B cell (primary cell): ENCODE measurements around the gene AGXT2. TPM values are rescaled to one million over a fixed set of nuclear protein-coding genes. Genes with fewer than 3 reads are reported as not detected.

Experiments used
- ATAC-seq: fragments of 200-7000 bp; cut with Tn5 transposase; one replicate; pipeline ENCODE4 v1.10.0; 2021; ENCODE audit warnings: low read depth, mild to moderate bottlenecking, moderate number of reproducible peaks, moderate library complexity
- CTCF ChIA-PET: fragments of 350-600 bp; sonication (Branson Sonifier 250); formaldehyde crosslinking; loops from one replicate; lab custom pipeline; 2021; ENCODE audit warnings: antibody characterized with exemption, inconsistent platforms; lab: Charles Lee
- POLR2A ChIA-PET: fragments of 350-600 bp; sonication (Branson Sonifier 250); formaldehyde crosslinking; loops from one replicate; lab custom pipeline; 2021; ENCODE audit warnings: antibody characterized with exemption; lab: Charles Lee
- DNase-seq: peaks from one replicate; pipeline ENCODE4 v3.0.0; 2013
- H2AFZ ChIP-seq: 2 replicates; pipeline ENCODE4 v1.6.1; 2012; ENCODE audit warnings: mild to moderate bottlenecking, low read depth, low read length; ENCODE audit not compliant: insufficient read depth, poor library complexity, severe bottlenecking
- H3K27ac ChIP-seq, 2 donors: 1 replicate in 1 of 2; 2 replicates in 1 of 2; pipeline ENCODE4 v1.5.1; 2012 to 2013; ENCODE audit warnings: low read length in 2 of 2, mild to moderate bottlenecking in 2 of 2, moderate library complexity in 1 of 2
- H3K27me3 ChIP-seq, 4 experiments: fragments of 200-600 bp in 1 of 4; sonication (generic) in 1 of 4; replicated peaks in 1 of 4; 1 replicate in 2 of 4; 2 replicates in 2 of 4; pipeline versions ENCODE4 v1.6.1 to v1.7.0; 2013 to 2016; ENCODE audit warnings: low read length in 3 of 4, mild to moderate bottlenecking in 2 of 4, mixed read lengths in 1 of 4, moderate library complexity in 1 of 4; ENCODE audit not compliant: insufficient read depth in 4 of 4, control insufficient read depth in 3 of 4; ENCODE audit errors: control extremely low read depth in 1 of 4
- H3K36me3 ChIP-seq, 2 experiments: replicated peaks in 1 of 2; 1 replicate in 1 of 2; 2 replicates in 1 of 2; pipeline versions ENCODE4 v1.6.1 to v1.7.1; 2013; ENCODE audit warnings: low read length in 1 of 2; ENCODE audit not compliant: insufficient read depth in 2 of 2, control insufficient read depth in 1 of 2; ENCODE audit errors: control extremely low read depth in 1 of 2, extremely low read depth in 1 of 2
- H3K4me1 ChIP-seq, 2 donors: fragments of 200-600 bp in 1 of 2; sonication (generic) in 1 of 2; 1 replicate in 1 of 2; 2 replicates in 1 of 2; pipeline versions ENCODE4 v1.5.1 to v1.6.1; 2013 to 2017; ENCODE audit warnings: low read length in 2 of 2; ENCODE audit not compliant: control insufficient read depth in 2 of 2, insufficient read depth in 2 of 2
- H3K4me2 ChIP-seq: replicated peaks from 2 replicates; pipeline ENCODE3; 2012; ENCODE audit warnings: mild to moderate bottlenecking, low read depth, low read length; ENCODE audit not compliant: poor library complexity, severe bottlenecking
- H3K4me3 ChIP-seq, 5 experiments: fragments of 200-600 bp in 1 of 5; sonication (generic) in 1 of 5; 1 replicate in 3 of 5; 2 replicates in 2 of 5; pipeline versions ENCODE4 v1.5.1 to v1.7.0; 2011 to 2016; ENCODE audit warnings: low read length in 4 of 5, mild to moderate bottlenecking in 4 of 5, low read depth in 2 of 5, control low read depth in 1 of 5, moderate library complexity in 1 of 5; ENCODE audit not compliant: insufficient read depth in 1 of 5; ENCODE audit errors: control extremely low read depth in 1 of 5, extremely low read depth in 1 of 5
- H3K79me2 ChIP-seq: fragments of 200-600 bp; sonication (generic); one replicate; pipeline ENCODE4 v1.6.0; 2016; ENCODE audit warnings: low read length; ENCODE audit not compliant: control insufficient read depth, insufficient read depth
- H3K9ac ChIP-seq: fragments of 200-600 bp; sonication (generic); 2 replicates; pipeline ENCODE4 v1.6.1; 2017; ENCODE audit warnings: mild to moderate bottlenecking, low read length, moderate library complexity
- H3K9me3 ChIP-seq, 3 donors: one replicate each; pipeline versions ENCODE4 v1.6.1 to v1.7.1; 2013; ENCODE audit warnings: low read length in 2 of 3; ENCODE audit not compliant: control insufficient read depth in 2 of 3, insufficient read depth in 1 of 3; ENCODE audit errors: control extremely low read depth in 1 of 3
- H4K20me1 ChIP-seq: 2 replicates; pipeline ENCODE4 v1.6.0; 2012; ENCODE audit warnings: mild to moderate bottlenecking, low read length; ENCODE audit not compliant: insufficient read depth, control insufficient read depth, poor library complexity, severe bottlenecking
- H3K27ac Mint-ChIP-seq: one replicate; pipeline ENCODE4 v1.8.0; 2021; ENCODE audit warnings: mixed read lengths
- H3K27me3 Mint-ChIP-seq: one replicate; pipeline ENCODE4 v1.8.0; 2021; ENCODE audit warnings: mixed read lengths
- H3K4me1 Mint-ChIP-seq: one replicate; pipeline ENCODE4 v1.8.0; 2021; ENCODE audit warnings: mixed read lengths
- H3K4me3 Mint-ChIP-seq: one replicate; pipeline ENCODE4 v1.8.0; 2021; ENCODE audit warnings: mixed read lengths
- H3K9me3 Mint-ChIP-seq: one replicate; pipeline ENCODE4 v1.8.0; 2022; ENCODE audit warnings: mixed read lengths; ENCODE audit not compliant: insufficient read depth
- EZH2 ChIP-seq: IDR thresholded peaks from 2 replicates; pipeline ENCODE4 v1.6.1; 2012; ENCODE audit warnings: borderline replicate concordance, low read depth, mild to moderate bottlenecking, moderate library complexity, low read length; ENCODE audit not compliant: insufficient read depth, poor library complexity, severe bottlenecking
- WGBS: methylation state at CpG from one replicate; pipeline ENCODE4 v1.1.5; 2013; ENCODE audit warnings: missing lambda C conversion rate; ENCODE audit not compliant: insufficient coverage; 5-methylcytosine and 5-hydroxymethylcytosine counted together
- intact Hi-C: fragments of 100-400 bp; cut with micrococcal nuclease; formaldehyde crosslinking; loops from one replicate; pipeline ENCODE4 v1.10.0; 2022
- polyA plus RNA-seq: library from polyadenylated mRNA; depleted of rRNA; stranded (reverse); fragments of >200 nt; gene quantifications from 2 replicates; pipeline ENCODE4 v1.2.3, GENCODE V29; 2012
- total RNA-seq, 2 donors: library from RNA; stranded (reverse); fragments of 120-200 nt in 1 of 2; gene quantifications; 1 replicate in 1 of 2; 2 replicates in 1 of 2; pipeline versions ENCODE4 v1.2.3 to v1.2.4, GENCODE V29; 2013 to 2022
- TF ChIP-seq, protein P1 (sequence below): fragments of 200-600 bp; IDR thresholded peaks from one replicate; pipeline ENCODE4 v1.8.0; 2022; ENCODE audit warnings: antibody characterized with exemption, mild to moderate bottlenecking

The AGXT2 gene
- total and polyA plus RNA-seq, 2 donors (not counting 1 experiment from before 2014, with no cell fraction given) = not detected

DNA sequence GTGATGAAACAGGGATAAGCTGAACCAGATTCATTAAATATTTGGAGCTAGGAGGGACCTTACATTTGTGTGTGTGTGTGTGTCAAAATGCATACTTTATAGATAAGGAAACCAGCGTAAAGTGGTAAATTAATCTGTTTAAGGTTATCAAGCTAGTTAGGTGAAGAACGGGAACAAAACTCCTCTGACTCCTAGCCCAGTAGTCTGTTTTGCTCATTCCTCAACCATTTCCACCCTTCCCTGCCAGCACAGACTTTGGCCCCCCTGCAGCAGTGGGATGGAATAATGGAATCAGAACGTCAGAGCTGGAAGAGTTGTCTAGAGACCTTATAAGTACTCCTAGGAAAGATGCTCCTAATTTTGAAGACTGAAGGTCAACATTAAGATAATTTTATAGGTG, 6.5 kb downstream of the AGXT2 start:
- peaks cover 17% of the 10 kb centered on the region for H3K27me3 Mint-ChIP-seq
- intact Hi-C loops = no loop called here
- CTCF ChIA-PET = no interaction called here

DNA sequence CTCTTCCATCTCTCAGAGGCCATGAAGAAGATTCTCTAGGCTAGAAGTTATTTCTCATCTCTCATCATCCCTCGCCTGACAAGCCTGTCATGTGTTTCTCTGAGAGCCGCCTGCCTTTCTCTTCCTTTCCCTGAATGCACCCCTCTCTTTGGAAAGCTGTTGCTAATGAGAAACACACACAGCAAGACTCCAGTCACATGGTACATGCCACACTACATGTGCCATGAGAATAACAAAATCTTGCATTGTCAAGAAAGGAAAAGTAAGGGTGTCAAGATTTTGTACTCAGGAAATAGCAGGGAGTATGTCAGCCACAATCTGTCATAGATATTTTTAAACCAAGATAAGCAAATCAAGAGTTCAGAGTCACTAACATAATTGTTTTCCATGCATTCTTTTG, 8.9 kb downstream of the AGXT2 start:
- H3K4me1 ChIP-seq = no peaks in the 10 kb centered on the region
- ATAC-seq (no peak), DNase-seq (no peak)
- no peak overlapping the region for H3K9ac ChIP-seq
- intact Hi-C loops = no loop called here
- CTCF ChIA-PET = no interaction called here
- no peaks in the 10 kb centered on the region for H3K36me3 ChIP-seq
- H3K9me3 Mint-ChIP-seq = no peaks in the 10 kb centered on the region
- POLR2A ChIA-PET = no interaction called here
- H3K27ac ChIP-seq = no peak overlapping the region
- peaks cover 20% of the 10 kb centered on the region for H3K27me3 Mint-ChIP-seq
- 67% methylated on average over 2 of the region's 2 CpGs for WGBS
- H3K9me3 ChIP-seq = no peaks in the 10 kb centered on the region
- H2AFZ ChIP-seq = no peak overlapping the region
- no peak overlapping the region for H3K27ac Mint-ChIP-seq
- no peaks in the 10 kb centered on the region for H3K79me2 ChIP-seq
- no peaks in the 10 kb centered on the region for H4K20me1 ChIP-seq
- H3K27me3 ChIP-seq = peaks cover 0 to 3% (median 0%) of the 10 kb centered on the region in 4 experiments
- TF ChIP-seq, protein P1, sequence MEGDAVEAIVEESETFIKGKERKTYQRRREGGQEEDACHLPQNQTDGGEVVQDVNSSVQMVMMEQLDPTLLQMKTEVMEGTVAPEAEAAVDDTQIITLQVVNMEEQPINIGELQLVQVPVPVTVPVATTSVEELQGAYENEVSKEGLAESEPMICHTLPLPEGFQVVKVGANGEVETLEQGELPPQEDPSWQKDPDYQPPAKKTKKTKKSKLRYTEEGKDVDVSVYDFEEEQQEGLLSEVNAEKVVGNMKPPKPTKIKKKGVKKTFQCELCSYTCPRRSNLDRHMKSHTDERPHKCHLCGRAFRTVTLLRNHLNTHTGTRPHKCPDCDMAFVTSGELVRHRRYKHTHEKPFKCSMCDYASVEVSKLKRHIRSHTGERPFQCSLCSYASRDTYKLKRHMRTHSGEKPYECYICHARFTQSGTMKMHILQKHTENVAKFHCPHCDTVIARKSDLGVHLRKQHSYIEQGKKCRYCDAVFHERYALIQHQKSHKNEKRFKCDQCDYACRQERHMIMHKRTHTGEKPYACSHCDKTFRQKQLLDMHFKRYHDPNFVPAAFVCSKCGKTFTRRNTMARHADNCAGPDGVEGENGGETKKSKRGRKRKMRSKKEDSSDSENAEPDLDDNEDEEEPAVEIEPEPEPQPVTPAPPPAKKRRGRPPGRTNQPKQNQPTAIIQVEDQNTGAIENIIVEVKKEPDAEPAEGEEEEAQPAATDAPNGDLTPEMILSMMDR = no peak
- no peak for TF ChIP-seq EZH2
- H3K4me1 Mint-ChIP-seq = no peaks in the 10 kb centered on the region
- no peak overlapping the region for H3K4me3 ChIP-seq
- H3K4me2 ChIP-seq = no peak overlapping the region
- H3K4me3 Mint-ChIP-seq = no peak overlapping the region

More for the DNA sequence above, 6.5 kb downstream of the AGXT2 start:
- H3K4me2 ChIP-seq = no peak overlapping the region
- DNase-seq = no peak
- no peak overlapping the region for H3K4me3 Mint-ChIP-seq
- no peaks in the 10 kb centered on the region for H3K36me3 ChIP-seq
- TF ChIP-seq, protein P1 = no peak
- no peak for TF ChIP-seq EZH2
- no peak overlapping the region for H3K27ac Mint-ChIP-seq
- POLR2A ChIA-PET = no interaction called here
- no peaks in the 10 kb centered on the region for H3K9me3 Mint-ChIP-seq
- no peak for ATAC-seq
- no peaks in the 10 kb centered on the region for H4K20me1 ChIP-seq
- no peak overlapping the region for H3K27ac ChIP-seq
- no peaks in the 10 kb centered on the region for H3K4me1 ChIP-seq
- no peaks in the 10 kb centered on the region for H3K4me1 Mint-ChIP-seq
- H3K9ac ChIP-seq = no peak overlapping the region
- no peaks in the 10 kb centered on the region for H3K79me2 ChIP-seq
- H3K27me3 ChIP-seq = no peaks in the 10 kb centered on the region
- H3K4me3 ChIP-seq = no peak overlapping the region
- no CpG with 5 or more reads among the region's 3 CpGs for WGBS
- no peak overlapping the region for H2AFZ ChIP-seq
- H3K9me3 ChIP-seq = no peaks in the 10 kb centered on the region
